Stimulated activated CD8-positive, alpha-beta memory T cell treated with anti-CD3 and anti-CD28 coated beads, Interleukin-15, amount 100 ng/mL, for 1 hour (primary cell): Measurements from ENCODE around the gene CEP164.

Experiments used
- DNase-seq: peaks from one replicate; pipeline ENCODE4 v3.0.0-alpha.2; 2020; ENCODE audit warnings: low read depth

CEP164 gene

DNA sequence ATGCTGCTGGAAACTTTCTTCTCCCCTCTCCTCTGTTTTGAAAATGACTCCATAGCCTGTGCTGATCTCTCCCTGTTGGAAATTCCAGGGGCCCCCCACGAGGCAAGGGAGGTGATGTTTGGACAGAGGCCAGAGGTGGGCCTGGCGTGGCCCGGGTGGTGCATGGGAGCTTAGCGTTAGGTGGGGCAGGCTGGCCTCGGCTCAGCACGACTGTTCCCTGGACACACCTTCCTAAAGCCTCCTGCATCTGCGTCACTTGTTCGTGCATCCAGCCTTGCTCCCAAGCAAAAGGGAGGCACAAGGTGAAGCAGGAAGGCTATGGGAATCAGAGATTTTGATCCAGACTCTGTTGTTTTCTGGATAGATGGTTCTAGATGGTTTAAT is 135.2 kb downstream of the CEP164 start:
- no peak for DNase-seq
